ENCODE data around the gene LRTM2.

LRTM2 gene

DNA sequence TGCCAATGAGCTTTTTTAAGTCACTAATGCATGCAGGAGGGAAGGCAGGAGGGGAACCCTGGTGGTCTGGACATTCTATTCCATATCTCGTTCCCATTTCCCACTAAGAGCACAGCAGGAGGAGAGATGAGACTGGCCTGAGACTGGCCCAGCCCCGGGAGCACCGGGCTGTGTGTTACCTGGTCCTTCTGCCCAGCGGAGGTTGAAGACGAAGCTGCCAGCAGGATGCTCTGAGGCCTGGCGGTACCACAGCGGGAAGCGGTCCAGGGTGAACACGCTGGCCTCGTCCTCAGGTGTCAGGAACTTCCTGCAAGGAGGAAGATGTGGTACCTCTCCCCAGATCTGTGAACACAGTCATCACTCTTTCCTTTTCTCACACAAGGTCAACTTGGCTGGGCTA, 23.9 kb downstream of the LRTM2 start:
- no peak for FAIRE-seq

DNA sequence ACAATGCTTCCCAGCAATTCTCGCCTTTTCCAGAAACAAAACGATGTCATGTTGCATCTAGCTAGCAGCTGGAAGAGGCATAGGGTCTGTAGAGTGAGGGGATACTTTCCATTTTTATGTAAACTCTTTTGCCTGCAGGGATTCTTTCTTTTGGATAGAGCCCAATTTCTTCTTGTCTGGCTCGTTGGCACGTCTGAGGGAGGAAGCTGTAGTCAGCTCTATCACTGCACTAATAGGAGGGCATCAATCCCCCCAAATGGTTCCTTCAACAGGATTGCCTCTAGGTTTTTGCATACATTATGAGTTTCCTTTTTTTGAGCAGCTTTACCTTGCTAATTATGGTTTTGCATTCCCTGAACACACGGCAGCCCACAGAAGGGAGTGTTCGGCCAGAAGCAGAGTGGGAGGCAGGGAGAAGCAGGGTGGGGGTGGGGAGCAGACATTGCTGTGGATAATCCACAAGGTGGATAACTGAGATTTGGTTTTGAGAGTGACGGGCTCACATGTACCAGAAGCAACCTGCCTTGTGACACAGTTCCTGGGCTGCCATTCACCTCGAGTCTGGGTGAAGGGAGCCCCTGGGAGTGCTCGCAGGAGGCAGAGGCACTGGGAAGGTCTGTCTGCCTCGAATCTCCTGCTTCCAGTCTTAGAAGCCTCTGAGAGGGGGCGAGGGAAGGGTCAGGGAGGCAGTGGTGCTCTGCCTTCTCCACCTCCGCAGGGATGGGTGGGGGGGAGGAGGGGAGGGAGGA, 24.5 kb downstream of the LRTM2 start:
- FAIRE-seq = no peak

DNA sequence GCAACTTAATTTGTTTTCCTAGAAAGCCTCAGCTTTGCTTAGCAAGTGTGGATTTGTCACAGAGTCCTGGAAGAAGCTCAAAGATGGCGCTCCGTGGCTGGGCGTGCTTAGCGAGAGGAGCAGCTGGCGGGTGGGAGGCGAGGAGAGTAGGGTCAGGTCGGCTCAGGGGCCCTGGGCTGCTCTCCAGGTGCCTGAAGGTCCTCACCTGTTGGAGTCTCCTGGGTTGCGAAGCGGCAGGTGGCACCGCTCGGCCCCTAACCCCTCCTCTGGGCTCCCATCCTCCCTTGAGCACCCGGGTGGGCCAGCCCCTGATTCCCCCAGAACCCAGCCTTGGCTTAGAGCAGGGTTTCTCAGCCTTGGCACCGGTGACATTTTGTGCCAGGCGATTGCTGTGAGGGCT, 25.1 kb downstream of the LRTM2 start:
- no peak for FAIRE-seq

DNA sequence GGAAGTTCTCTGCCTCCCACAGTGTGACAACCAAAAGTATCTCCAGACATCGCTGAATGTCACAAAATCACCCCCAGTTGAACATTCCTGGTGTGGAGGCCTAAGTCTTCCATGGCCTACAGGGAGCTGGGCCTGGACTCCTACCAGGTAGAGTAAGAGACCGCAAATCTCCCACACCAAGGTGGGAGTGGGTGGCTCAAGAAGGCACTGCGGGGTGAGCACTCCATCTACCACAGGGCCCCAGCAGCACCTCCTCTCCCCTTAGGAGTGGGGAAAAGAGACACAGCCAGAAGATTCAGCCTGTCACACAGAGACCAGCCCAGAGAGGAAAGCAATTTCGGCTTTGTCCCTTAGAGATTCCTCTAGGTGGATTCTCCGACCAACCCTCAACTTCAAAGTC, 25.5 kb downstream of the LRTM2 start:
- FAIRE-seq = no peak

DNA sequence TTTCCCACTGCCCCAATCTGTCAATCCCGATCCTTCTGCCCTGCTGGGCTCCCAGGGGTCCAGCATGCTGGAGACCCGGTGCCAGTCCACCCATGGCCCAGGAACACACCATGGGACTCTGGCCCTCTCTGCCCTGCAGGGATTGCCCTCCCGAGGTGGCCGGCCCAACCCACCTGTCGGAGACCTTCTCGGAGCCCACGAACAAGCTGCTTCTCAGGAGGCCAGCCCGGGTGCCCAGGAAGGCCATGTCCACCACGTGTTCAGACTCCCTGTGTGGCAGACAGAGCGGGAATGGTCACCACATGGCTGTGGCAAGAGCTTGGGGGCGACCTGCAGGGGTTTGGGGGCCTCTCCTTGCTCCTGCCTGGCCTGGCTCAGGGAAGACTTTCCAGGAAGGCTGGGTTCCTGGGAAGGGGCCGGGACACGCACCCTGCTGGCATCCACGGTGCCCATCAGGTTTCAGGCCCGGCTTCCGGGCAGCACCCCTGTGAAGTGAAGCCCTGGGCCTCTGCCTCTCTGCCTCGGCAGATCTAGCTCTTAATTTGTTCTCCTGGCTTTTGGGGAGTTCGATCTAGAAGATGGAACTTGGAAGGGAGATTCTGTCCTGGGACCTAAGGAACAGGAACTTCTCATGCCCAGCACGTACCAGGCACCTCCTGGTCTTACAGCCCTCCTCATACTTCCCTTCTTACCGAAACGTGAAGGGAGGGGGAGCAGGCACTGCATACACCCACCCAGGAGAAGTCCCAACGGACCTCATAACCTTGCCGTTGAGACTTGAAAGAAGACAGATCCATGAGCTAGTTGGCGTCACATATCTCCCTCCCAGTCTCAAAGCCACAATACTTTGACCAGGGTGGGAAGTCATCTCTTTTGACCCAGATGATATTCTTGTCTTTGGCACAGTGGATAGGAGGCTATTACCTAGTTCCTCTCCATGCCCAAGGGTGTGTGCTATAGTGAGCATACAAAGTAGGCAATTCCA, 26.3 kb downstream of the LRTM2 start:
- FAIRE-seq = no peak

DNA sequence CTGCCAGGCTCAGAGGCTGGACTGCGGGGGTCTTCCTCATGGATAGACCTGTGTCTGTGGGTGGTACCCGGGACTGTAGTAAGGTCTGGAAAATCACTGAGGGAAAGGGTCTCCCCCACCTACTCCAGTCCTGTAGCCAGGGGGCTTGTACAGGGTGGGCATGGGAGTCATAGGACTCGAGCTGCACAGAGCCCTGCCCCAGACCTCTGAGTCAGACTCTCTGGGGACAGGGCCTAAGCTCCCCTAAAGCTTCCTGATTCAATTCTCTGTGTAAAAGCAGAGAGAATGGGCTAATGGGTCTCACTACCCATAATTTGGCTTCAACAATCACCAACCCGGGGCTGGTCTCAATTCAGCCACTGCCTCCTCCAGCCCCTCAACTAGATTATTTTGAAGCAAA, 27.0 kb downstream of the LRTM2 start:
- no peak for FAIRE-seq

DNA sequence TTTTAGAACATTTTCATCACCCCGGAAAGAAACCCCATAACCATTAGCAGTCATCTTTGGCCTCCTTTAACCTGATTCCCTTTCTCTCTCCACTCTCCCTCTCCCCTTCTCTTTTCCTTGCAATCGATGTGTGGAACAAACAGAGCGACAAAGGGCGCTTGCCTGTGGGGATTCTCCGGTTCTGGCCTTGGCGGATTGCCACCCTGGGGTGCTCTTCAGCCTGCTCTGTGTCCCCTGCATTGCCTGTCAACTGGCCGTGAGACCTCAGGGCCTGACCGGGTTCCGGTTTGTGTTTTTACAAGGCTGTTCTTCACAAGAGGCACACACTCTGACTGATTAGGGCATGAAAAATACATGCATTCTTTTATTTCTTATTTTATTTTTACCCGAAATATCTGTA, 27.8 kb downstream of the LRTM2 start:
- no peak for FAIRE-seq

DNA sequence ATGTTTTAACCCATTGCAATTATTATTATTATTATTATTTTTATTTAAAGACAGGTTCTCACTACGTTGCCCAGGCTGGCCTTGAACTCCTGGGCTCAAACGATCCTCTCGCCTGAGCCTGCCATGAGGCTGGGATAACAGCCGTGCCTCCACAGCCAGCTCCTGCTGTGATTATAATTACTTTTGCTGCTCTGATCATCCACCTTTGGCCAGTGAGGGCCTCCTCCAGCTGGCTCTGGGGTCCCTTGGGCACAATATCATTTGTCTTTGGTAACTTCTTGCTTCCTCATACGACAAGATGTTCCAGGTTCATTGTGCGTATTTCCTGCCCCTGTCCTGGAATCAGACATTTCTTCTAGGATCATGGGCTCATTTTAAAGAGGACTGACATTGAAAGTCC, 28.4 kb downstream of the LRTM2 start:
- no peak for FAIRE-seq

DNA sequence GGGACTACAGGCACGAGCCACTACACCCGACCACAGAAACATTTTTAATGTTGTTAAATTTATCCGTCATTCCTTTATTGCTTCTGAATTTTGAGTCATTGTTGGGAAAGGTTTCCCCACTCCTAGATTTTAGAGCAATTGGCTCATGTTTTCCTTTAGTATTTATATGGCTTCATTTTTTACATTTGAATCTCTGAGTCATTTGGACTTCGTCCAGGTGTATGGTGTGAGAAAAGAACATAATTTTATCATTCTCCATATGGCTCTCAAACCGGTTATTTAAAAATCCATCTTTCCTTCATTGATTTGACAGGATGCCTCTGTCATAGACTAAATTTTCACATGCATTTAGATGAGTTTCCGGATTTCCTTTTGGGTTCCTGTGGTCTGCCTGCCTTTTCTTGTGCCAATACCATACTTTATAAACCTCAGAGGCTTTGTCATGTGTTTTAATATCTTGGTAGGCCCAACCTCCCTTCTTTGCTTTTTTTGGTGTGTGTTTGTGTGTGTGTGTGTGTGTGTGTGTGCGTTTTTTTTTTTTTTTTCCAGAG, 30.9 kb downstream of the LRTM2 start:
- no peak for FAIRE-seq

DNA sequence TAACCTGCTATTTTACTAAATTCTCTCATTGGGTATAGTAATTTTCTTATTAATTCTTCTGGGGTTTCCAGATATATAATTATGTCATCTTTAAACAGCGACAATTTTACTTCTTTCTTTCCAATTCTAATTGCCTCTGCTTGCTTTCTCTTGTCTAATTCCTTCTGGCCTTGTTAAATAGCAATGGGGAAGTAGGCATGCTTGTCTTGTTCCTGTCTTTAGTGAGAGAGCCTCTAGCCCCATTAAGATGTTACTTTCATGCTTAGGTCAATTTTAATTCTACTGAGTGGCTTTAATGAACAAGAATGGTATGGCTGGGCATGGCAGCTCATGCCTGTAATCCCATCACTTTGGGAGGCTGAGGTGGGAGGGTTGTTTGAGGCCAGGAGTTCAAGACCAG, 31.7 kb downstream of the LRTM2 start:
- no peak for FAIRE-seq

DNA sequence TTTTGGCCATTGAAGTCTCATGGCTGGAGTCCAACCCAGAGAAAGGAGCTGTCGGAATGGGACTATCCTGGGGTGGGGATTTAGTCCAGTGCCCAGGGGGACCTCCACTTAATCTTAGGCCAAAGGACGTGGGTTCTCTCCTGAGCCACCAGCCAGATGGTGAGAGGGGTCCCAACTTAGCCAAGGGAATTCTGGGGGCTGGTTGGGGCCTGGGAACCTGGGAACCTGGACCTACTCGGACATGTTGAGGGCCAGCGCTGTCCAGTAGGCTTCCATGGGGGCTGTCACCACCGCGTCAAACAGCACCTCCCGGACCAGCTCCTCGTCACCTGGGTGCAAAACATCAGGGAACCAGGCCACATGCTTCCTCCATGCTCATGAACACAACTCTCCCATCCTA, 33.4 kb downstream of the LRTM2 start:
- FAIRE-seq = no peak

DNA sequence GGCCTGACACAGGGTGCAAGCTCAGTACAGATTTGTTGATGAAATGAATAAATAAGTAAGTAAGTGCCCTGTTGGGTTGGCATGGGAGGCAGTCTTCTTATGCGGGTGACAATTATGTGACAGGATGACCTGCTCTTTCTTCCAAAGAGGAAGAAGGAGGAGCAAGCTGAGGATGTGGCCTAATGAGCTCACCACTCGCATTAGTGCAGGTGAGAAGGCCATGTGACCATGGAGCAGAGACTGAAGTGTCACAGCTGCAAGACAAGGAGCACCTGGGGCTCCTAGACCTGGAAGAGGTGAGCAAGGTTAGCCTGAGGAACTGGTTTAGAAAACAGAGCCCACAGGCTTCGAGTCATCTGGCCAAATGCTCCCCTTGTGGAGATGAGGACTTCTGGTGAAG, 34.9 kb downstream of the LRTM2 start:
- FAIRE-seq = no peak

DNA sequence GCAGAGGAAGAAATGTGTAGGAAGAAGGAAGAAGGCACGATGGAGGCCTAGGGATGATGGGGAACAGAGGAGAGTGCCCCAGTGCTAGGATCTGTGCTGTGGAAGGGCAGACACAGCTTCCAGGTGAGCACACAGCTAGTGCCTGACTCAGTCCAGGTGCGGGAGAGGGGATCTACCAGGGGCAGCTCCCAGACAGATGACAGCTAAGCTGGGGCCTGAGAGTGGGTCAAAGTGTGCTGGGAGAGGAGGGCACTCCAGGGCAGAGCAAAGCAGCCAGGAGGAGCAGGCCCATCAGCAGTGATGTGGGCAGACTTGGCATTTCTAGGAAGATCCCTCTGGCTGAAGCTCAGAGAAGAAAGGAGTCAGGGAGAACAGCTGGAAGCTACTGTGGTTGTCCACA, 36.7 kb downstream of the LRTM2 start:
- no peak for FAIRE-seq

DNA sequence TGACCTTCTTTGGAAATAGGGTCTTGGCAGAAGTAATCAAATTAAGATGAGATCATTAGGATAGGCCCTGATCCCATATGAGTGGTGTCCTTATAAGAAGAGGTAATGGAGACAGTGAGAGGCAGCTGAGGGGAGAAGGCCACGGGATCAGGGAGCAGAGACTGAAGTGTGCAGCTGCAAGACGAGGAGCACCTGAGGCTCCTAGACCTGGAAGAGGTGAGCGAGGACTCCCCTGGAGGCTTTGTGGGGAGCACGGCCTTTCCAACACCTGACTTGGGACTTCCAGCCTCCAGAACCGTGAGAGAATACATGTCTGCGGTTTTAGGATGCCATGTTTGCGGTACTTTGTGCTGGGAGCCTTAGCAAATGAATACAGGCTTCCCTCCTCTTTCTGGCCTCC, 37.5 kb downstream of the LRTM2 start:
- FAIRE-seq = no peak

DNA sequence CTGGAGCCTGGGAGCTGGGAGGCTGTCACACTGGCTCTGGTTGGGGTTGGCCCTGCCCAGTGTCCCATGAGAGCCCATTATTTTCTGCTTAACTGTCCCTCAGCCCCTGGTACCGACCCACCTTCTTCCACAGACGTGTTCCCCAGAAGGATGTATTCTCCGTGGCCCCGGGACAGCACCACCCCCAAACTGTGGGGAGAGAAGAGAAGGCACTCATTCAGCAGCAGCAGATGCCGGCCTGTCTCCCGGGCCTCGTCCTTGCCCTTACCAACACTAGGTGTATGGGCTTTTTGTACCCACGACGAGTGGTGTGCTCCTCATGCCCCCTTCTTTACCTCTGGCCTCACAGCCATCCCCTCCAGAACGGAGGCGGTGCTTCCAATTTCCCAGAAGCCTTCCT, 38.1 kb downstream of the LRTM2 start:
- FAIRE-seq = no peak

DNA sequence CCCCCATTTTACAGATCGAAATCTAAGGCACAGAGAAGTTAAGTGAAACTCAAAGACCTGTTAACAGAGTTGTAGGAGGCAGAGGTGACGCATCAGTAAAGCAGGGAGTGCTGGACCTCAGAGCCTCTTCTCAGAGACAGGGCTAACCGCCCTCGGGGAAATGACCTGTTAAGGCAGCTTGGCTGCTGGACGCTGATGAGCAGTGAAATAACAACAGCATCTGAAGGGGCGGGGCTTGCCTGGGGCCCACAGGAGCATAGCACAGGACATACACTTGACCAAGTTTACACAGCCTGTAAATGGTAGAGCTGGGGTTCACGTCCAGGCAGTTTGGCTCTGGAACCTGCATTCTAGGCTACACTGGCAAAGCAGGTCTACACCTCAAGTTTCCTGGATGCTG, 39.3 kb downstream of the LRTM2 start:
- no peak for FAIRE-seq

DNA sequence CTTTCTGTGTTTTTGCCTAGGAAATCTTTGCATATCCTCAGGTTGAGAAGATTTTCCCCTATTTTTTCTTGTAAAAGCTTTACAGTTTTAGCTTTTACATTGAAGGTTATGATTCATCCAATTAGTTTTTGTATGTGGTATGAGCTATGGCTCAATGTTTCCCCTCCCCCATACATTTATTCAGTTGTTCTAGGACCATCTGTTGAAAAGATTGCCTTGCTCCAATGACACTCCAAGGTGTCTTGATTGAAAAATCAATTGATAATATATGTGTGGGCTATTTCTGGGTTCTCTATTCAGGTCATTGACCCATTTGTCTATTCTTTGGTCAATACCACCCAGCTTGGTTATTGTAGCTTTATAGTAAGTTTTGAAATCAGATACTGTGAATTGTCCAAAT, 42.6 kb downstream of the LRTM2 start:
- no peak for FAIRE-seq

DNA sequence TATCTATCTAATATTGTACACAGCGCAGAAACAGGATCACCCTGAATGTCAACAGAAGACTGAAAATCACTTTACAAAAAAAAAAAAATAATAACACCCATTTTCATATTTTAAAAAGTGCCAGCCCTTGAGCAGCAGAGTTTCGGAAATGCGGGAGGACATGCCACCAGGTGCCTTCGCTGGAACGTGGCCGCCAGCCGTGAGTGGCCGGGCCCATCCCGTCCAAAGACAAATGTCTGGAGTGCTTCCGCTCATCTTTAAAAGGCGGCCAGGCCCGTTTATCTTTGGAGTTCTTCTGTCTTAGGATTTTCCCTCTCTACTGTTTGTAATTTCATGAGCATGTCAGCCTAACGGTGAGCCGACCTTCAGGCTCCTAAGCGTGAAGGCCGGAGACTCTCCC, 43.5 kb downstream of the LRTM2 start:
- FAIRE-seq = no peak

DNA sequence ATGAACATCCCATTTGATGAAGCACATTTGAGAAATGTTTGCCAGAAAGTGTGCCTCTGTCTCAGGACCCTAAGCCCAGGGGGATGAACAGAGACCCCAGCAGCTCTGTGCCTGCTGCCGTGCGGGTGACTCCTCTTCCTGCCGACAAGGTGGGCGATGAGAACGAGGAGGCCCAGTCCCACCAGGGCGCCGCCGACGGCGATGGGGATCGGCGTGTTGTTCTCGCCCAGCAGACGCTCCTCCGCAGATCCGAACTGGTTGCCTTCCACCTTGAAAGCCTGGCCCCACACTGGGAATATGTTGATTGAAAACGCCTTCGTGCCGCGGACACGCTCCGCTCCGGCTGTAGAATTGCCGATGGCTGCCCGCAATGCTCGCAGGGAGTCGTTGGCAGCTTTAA, 44.1 kb downstream of the LRTM2 start:
- no peak for FAIRE-seq

DNA sequence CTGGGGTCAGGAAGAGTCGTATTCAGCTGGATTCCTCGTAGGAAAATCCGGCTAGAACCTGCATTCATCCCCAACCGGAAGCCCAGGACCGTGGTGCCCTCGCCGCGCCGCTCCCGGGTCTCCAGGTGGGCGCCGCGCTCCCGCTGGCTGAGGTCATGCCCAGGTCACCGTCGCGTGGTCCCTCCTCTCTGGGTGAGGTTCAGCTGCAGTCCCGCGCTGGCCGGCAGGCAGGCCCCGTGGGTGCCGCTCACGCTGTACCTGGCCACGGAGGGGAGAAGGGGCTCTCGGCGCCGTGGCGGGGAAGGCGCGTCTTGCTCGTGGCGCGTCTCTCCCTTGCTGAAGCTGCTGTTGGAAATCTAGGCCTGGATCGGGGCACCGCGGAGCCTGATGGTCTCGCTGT, 44.5 kb downstream of the LRTM2 start:
- no peak for FAIRE-seq

DNA sequence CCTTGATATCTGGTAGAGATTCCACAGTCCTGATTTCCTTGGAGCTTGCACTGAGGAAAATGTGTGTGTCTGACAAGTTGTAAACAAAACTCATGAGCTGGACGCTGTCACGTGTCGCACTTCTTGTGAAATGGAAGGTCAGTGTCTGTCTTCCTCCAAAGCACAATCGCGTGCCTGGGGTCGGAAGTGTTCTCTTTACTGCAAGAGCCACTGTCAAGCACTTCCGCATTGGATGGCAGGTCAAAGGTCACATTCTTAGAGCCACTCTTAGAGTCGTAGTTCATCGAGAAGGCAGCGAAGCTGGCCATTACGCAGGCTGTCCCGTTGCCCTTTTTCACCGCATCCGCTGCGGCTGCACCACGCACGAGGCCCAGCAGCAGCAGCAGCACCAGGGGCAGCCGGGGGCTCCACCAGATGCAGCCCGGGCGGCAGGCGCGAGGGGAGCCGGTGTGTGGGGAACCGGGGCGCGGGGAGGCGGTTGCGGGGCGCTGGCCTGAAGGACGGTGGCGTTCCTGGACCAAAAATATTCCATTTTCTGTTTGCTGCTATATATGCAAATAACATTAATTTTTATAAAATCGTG, 45.0 kb downstream of the LRTM2 start:
- no peak for FAIRE-seq

DNA sequence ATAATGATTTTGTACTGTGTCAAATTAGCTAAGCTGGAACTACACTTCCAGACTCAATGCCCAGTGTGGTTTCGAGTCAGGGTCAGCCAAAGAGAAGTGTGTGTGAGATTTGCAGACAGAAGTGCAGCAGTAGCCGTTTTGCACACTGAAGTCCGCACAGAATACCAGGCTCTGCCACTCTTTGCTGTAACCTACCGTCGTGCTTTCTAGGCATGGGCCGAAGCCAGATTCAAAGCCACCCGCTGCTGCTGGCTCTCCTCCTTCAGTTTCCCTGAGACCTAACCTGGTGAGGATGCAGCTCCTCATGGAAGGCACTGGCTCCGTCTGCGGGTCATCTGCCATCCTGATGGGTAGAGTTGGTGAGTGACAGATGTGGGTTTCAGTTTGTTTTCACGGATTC, 48.8 kb downstream of the LRTM2 start:
- FAIRE-seq = no peak

DNA sequence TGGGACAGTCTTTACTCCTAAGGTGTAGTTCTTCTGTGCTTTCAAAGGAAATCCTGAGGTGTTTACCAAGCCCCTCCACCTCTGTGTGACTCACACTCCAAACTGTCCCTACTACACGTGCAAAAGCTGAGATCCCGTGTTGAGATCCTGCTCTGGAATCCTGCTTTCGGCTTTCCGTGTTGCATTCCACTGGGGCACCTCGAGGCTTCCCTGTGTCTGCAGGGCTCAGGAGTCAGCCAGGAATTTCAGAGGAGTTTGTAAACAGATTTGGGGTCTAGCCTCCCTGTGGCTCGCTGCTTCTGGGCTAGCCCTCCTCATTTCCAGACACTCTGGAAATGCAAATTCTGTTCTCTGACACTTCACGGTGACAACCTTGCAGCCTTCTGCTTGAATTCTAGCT, 49.7 kb downstream of the LRTM2 start:
- FAIRE-seq = no peak
